ENCODE data around the gene DEGS2.

DNA sequence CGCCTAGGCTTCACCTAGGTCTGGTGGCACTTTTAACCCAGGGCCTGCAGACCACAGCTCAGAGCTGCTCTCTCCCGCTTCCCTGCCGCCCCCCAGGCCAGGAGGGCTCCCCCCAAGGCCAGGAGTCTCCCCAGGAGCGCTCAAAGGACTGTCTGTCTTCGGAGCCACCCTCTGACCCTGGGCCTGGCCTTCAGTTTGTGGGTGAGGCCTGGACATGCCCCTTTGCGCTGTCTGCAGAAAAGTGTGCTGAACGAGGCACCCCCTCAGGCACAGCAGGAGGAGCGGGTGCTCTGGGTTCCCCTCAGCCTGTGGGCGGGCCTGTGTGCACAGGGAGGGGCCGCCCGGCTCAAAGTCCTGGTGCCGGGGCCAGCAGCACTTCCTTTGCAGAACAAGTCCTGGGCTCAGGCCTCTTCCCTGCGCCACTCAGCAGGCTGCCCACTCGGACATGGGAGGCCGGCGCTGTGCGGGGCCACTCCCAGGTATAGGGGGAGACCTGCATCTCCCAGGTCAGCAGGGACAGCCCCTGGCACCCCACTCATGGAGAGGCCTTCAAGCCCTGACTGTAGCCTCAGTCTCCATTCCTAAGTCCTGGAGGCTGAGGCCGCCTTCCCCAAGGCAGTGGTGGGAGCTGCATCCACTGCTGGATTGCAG is 14.3 kb downstream of the DEGS2 start:
- TF ChIP-seq POLR2AphosphoS5 (IDR thresholded peaks at IDR 0.05) (no peak), POLR2A (IDR thresholded peaks at IDR 0.05) (no peak)
